B cell (primary cell): Measurements from ENCODE around the gene GBE1. TPM values are rescaled to one million over a fixed set of nuclear protein-coding genes. Genes with fewer than 3 reads are reported as not detected.

Source experiments
- ATAC-seq: fragments of 200-7000 bp; cut with Tn5 transposase; one replicate; pipeline ENCODE4 v1.10.0; 2021; ENCODE audit warnings: low read depth, mild to moderate bottlenecking, moderate number of reproducible peaks, moderate library complexity
- CTCF ChIA-PET: fragments of 350-600 bp; sonication (Branson Sonifier 250); formaldehyde crosslinking; loops from one replicate; lab custom pipeline; 2021; ENCODE audit warnings: antibody characterized with exemption, inconsistent platforms; lab: Charles Lee
- POLR2A ChIA-PET: fragments of 350-600 bp; sonication (Branson Sonifier 250); formaldehyde crosslinking; loops from one replicate; lab custom pipeline; 2021; ENCODE audit warnings: antibody characterized with exemption; lab: Charles Lee
- DNase-seq: peaks from one replicate; pipeline ENCODE4 v3.0.0; 2013
- H2AFZ ChIP-seq: 2 replicates; pipeline ENCODE4 v1.6.1; 2012; ENCODE audit warnings: mild to moderate bottlenecking, low read depth, low read length; ENCODE audit not compliant: insufficient read depth, poor library complexity, severe bottlenecking
- H3K27ac ChIP-seq, 2 donors: 1 replicate in 1 of 2; 2 replicates in 1 of 2; pipeline ENCODE4 v1.5.1; 2012 to 2013; ENCODE audit warnings: low read length in 2 of 2, mild to moderate bottlenecking in 2 of 2, moderate library complexity in 1 of 2
- H3K27me3 ChIP-seq, 4 experiments: fragments of 200-600 bp in 1 of 4; sonication (generic) in 1 of 4; replicated peaks in 1 of 4; 1 replicate in 2 of 4; 2 replicates in 2 of 4; pipeline versions ENCODE4 v1.6.1 to v1.7.0; 2013 to 2016; ENCODE audit warnings: low read length in 3 of 4, mild to moderate bottlenecking in 2 of 4, mixed read lengths in 1 of 4, moderate library complexity in 1 of 4; ENCODE audit not compliant: insufficient read depth in 4 of 4, control insufficient read depth in 3 of 4; ENCODE audit errors: control extremely low read depth in 1 of 4
- H3K36me3 ChIP-seq, 2 experiments: replicated peaks in 1 of 2; 1 replicate in 1 of 2; 2 replicates in 1 of 2; pipeline versions ENCODE4 v1.6.1 to v1.7.1; 2013; ENCODE audit warnings: low read length in 1 of 2; ENCODE audit not compliant: insufficient read depth in 2 of 2, control insufficient read depth in 1 of 2; ENCODE audit errors: control extremely low read depth in 1 of 2, extremely low read depth in 1 of 2
- H3K4me1 ChIP-seq, 2 donors: fragments of 200-600 bp in 1 of 2; sonication (generic) in 1 of 2; 1 replicate in 1 of 2; 2 replicates in 1 of 2; pipeline versions ENCODE4 v1.5.1 to v1.6.1; 2013 to 2017; ENCODE audit warnings: low read length in 2 of 2; ENCODE audit not compliant: control insufficient read depth in 2 of 2, insufficient read depth in 2 of 2
- H3K4me2 ChIP-seq: replicated peaks from 2 replicates; pipeline ENCODE3; 2012; ENCODE audit warnings: mild to moderate bottlenecking, low read depth, low read length; ENCODE audit not compliant: poor library complexity, severe bottlenecking
- H3K4me3 ChIP-seq, 5 experiments: fragments of 200-600 bp in 1 of 5; sonication (generic) in 1 of 5; 1 replicate in 3 of 5; 2 replicates in 2 of 5; pipeline versions ENCODE4 v1.5.1 to v1.7.0; 2011 to 2016; ENCODE audit warnings: low read length in 4 of 5, mild to moderate bottlenecking in 4 of 5, low read depth in 2 of 5, control low read depth in 1 of 5, moderate library complexity in 1 of 5; ENCODE audit not compliant: insufficient read depth in 1 of 5; ENCODE audit errors: control extremely low read depth in 1 of 5, extremely low read depth in 1 of 5
- H3K79me2 ChIP-seq: fragments of 200-600 bp; sonication (generic); one replicate; pipeline ENCODE4 v1.6.0; 2016; ENCODE audit warnings: low read length; ENCODE audit not compliant: control insufficient read depth, insufficient read depth
- H3K9ac ChIP-seq: fragments of 200-600 bp; sonication (generic); 2 replicates; pipeline ENCODE4 v1.6.1; 2017; ENCODE audit warnings: mild to moderate bottlenecking, low read length, moderate library complexity
- H3K9me3 ChIP-seq, 3 donors: one replicate each; pipeline versions ENCODE4 v1.6.1 to v1.7.1; 2013; ENCODE audit warnings: low read length in 2 of 3; ENCODE audit not compliant: control insufficient read depth in 2 of 3, insufficient read depth in 1 of 3; ENCODE audit errors: control extremely low read depth in 1 of 3
- H4K20me1 ChIP-seq: 2 replicates; pipeline ENCODE4 v1.6.0; 2012; ENCODE audit warnings: mild to moderate bottlenecking, low read length; ENCODE audit not compliant: insufficient read depth, control insufficient read depth, poor library complexity, severe bottlenecking
- H3K27ac Mint-ChIP-seq: one replicate; pipeline ENCODE4 v1.8.0; 2021; ENCODE audit warnings: mixed read lengths
- H3K27me3 Mint-ChIP-seq: one replicate; pipeline ENCODE4 v1.8.0; 2021; ENCODE audit warnings: mixed read lengths
- H3K4me1 Mint-ChIP-seq: one replicate; pipeline ENCODE4 v1.8.0; 2021; ENCODE audit warnings: mixed read lengths
- H3K4me3 Mint-ChIP-seq: one replicate; pipeline ENCODE4 v1.8.0; 2021; ENCODE audit warnings: mixed read lengths
- H3K9me3 Mint-ChIP-seq: one replicate; pipeline ENCODE4 v1.8.0; 2022; ENCODE audit warnings: mixed read lengths; ENCODE audit not compliant: insufficient read depth
- CTCF ChIP-seq: fragments of 200-600 bp; IDR thresholded peaks from one replicate; pipeline ENCODE4 v1.8.0; 2022; ENCODE audit warnings: antibody characterized with exemption, mild to moderate bottlenecking
- EZH2 ChIP-seq: IDR thresholded peaks from 2 replicates; pipeline ENCODE4 v1.6.1; 2012; ENCODE audit warnings: borderline replicate concordance, low read depth, mild to moderate bottlenecking, moderate library complexity, low read length; ENCODE audit not compliant: insufficient read depth, poor library complexity, severe bottlenecking
- WGBS: methylation state at CpG from one replicate; pipeline ENCODE4 v1.1.5; 2013; ENCODE audit warnings: missing lambda C conversion rate; ENCODE audit not compliant: insufficient coverage; 5-methylcytosine and 5-hydroxymethylcytosine counted together
- intact Hi-C: fragments of 100-400 bp; cut with micrococcal nuclease; formaldehyde crosslinking; loops from one replicate; pipeline ENCODE4 v1.10.0; 2022
- polyA plus RNA-seq: library from polyadenylated mRNA; depleted of rRNA; stranded (reverse); fragments of >200 nt; gene quantifications from 2 replicates; pipeline ENCODE4 v1.2.3, GENCODE V29; 2012
- total RNA-seq, 2 donors: library from RNA; stranded (reverse); fragments of 120-200 nt in 1 of 2; gene quantifications; 1 replicate in 1 of 2; 2 replicates in 1 of 2; pipeline versions ENCODE4 v1.2.3 to v1.2.4, GENCODE V29; 2013 to 2022

GBE1 gene
- total and polyA plus RNA-seq, 2 donors (not counting 1 experiment from before 2014, with no cell fraction given) = 3.4 to 20.8 TPM

- Mint-ChIP-seq H3K4me1 (peaks cover 18% of the 10 kb centered on the region), H3K27ac (no peak overlapping the region), H3K27me3 (no peaks in the 10 kb centered on the region), H3K4me3 (no peak overlapping the region), H3K9me3 (peaks cover 5% of the 10 kb centered on the region)
- Histone ChIP-seq H3K36me3 (no peaks in the 10 kb centered on the region), H3K27me3 (no peaks in the 10 kb centered on the region), H3K79me2 (peaks cover 34% of the 10 kb centered on the region), H3K4me3 (no peak overlapping the region), H3K4me1 (peaks cover 14% of the 10 kb centered on the region in 2 donors), H4K20me1 (no peaks in the 10 kb centered on the region), H3K27ac (no peak overlapping the region), H3K4me2 (no peak overlapping the region), H3K9ac (no peak overlapping the region), H2AFZ (no peak overlapping the region), H3K9me3 (peaks cover 0 to 3% (median 0%) of the 10 kb centered on the region in 3 donors)
- TF ChIP-seq CTCF = no peak
- TF ChIP-seq EZH2 = no peak
- ChIA-PET CTCF (no interaction called here), POLR2A (no interaction called here)
- WGBS = 100% methylated on average over 1 of the region's 1 CpG
- ATAC-seq (no peak), DNase-seq (no peak)
- intact Hi-C loops = no loop called here
Observed at GRCh38 chr3:81758275-81758674, 3.2 kb downstream of the GBE1 start.

DNA sequence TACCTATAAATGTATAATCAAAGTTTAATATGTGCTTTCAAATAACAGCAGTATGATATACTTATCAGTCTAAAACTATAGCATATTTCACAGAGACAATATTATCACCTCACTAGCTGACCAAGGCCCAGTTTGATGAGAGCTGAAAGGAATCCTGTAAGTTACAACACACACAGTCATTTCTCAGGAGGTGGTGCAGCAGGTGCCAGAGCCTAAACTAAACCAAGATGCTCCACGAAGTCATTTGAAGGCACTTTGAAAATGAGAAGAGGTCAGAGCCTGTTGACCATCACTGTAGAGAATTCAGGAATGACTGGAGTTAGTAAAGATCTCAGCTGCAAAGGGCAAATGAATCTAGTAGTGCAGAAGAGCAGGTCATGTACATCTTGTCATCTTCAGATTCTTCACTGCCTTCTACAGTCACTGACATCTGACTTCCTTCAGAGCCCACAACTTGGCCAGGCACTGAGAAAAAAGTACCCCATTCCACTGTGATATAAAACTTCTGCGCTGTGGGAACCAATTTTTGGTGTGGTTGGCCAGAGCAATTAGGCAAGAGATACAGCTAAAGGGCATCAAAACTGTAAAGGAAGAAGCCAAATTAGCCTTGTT is 7.9 kb downstream of the GBE1 start:
- ATAC-seq = no peak
- intact Hi-C loops = no loop called here
- H3K27me3 Mint-ChIP-seq = no peaks in the 10 kb centered on the region
- Histone ChIP-seq H3K27me3 (no peaks in the 10 kb centered on the region), H3K4me1 (no peaks in the 10 kb centered on the region), H3K4me3 (no peak overlapping the region), H3K79me2 (peaks cover 24% of the 10 kb centered on the region), H3K36me3 (peaks cover 0 to 7% of the 10 kb centered on the region in 2 experiments), H3K9ac (no peak overlapping the region), H2AFZ (no peak overlapping the region), H3K9me3 (peaks cover 0 to 3% (median 0%) of the 10 kb centered on the region in 3 donors), H3K27ac (no peak overlapping the region), H4K20me1 (no peaks in the 10 kb centered on the region), H3K4me2 (no peak overlapping the region)
- H3K4me3 Mint-ChIP-seq = no peak overlapping the region
- H3K27ac Mint-ChIP-seq = no peak overlapping the region
- DNase-seq = no peak
- peaks cover 5% of the 10 kb centered on the region for H3K9me3 Mint-ChIP-seq
- TF ChIP-seq EZH2 = no peak
- no peak for TF ChIP-seq CTCF
- POLR2A ChIA-PET = no interaction called here
- no CpG with 5 or more reads among the region's 2 CpGs for WGBS
- H3K4me1 Mint-ChIP-seq = no peaks in the 10 kb centered on the region
- CTCF ChIA-PET = no interaction called here
